GM18870 (cell line): ENCODE results near the gene SLC39A9.
A peak's percentile ranks its signal among the peaks of the same experiment; 100 is the strongest.
"Not testable (repeated sequence)": the region's sequence is repeated elsewhere in the genome, so short reads cannot be mapped to it uniquely, and the experiment has no call there.

Source experiments
- ATAC-seq: cut with Tn5 transposase; IDR thresholded peaks from one replicate; pipeline ENCODE4 v1.9.1; 2021; ENCODE audit warnings: moderate library complexity; ENCODE audit not compliant: unreplicated experiment

The SLC39A9 gene

DNA sequence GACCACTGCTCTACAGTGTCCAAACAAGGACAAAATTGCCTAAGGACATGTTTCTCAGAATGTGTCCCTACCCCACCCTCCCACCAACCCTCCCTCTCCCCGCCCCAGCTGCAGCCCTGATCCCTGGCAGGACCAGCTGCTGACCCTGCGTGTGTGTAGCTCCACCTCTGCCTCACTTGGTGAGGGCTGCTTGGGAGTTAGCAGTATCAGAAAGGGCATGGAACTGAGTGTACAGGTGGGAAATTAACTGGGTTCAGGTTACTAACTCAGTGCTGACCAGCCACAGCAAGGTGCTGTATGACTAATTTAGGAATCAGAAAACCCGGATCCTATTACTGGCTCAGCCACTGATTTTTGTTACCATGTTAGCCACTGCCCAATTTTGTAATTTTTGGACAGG is 74.8 kb downstream of the SLC39A9 start:
- ATAC-seq: no peak

DNA sequence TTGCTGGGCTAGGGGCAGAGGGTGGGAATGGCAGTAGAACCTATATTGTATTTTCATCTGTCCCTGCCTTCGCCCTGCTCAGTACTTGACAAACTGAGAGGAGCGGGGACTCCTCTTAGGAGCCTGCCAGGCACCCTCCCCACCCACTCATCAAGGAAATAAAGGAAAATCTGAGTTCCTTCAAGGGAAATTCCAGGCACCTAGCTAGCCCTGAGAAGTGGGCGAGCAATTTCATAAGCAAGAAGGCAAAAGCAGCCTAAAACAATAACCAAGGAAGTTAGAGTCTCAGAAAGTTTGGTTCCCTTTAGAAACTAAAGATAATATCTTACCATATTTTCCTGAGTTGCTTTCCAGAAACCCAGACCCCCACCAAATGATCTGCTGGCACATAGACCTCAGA is 75.5 kb downstream of the SLC39A9 start:
- no peak for ATAC-seq

- ATAC-seq: no peak
Measured at GRCh38 chr14:69475194-69475818, 76.8 kb downstream of the SLC39A9 start.

DNA sequence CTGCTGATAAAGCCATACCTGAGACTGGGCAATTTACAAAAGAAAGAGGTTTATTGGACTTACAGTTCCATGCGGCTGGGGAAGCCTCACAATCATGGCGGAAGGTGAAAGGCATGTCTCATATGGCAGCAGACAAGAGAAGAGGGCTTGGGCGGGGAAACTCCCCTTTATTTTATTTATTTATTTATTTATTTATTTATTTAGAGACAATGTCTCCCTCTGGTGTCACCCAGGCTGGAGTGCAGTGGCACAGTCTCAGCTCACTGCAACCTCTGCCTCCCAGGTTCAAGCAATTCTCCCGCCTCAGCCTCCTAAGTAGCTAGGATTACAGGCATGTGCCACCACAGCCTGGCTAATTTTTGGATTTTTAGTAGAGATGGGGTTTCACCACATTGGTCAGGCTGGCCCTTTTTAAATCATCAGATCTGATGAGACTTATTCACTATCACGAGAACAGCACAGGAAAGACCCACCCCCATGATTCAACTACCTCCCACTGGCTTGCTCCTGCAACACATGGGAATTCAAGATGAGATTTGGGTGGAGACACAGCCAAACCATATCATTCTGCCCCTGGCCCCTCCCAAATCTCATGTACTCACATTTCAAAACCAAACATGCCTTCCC is 78.4 kb downstream of the SLC39A9 start:
- not testable (repeated sequence) for ATAC-seq

DNA sequence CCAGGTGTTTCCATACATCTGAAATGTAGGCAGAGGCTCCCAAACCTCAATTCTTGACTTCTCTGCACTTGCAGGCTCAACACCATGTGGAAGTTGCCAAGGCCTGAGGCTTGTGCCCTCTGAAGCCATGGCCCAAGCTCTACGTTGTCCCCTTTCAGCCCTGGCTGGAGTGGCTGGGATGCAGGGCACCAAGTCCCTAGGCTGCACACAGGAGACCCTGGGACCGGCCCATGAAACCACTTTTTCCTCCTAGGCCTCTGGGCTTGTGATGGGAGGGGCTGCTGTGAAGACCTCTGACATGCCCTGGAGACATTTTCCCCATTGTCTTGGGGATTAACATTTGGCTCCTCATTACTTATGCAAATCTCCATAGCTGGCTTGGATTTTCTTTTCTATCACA is 79.6 kb downstream of the SLC39A9 start:
- ATAC-seq: not testable (repeated sequence)

GRCh38 chr14:69479696-69480095 is 81.2 kb downstream of the SLC39A9 start:
- no peak for ATAC-seq

- no peak for ATAC-seq
Measured at GRCh38 chr14:69480136-69480535, 81.6 kb downstream of the SLC39A9 start.

GRCh38 chr14:69481815-69482568 is 83.5 kb downstream of the SLC39A9 start:
- peak; percentile 86 for ATAC-seq

- ATAC-seq: no peak
Measured at GRCh38 chr14:69483765-69484443, 85.4 kb downstream of the SLC39A9 start.

- ATAC-seq: no peak
Measured at GRCh38 chr14:69484444-69485314, 86.2 kb downstream of the SLC39A9 start, which contains the start of gene PLEKHD1. PLEKHD1 (plus strand) TSS chr14:69484728; CDS start chr14:69484966, 238 bp downstream.

GRCh38 chr14:69485315-69485660 is 86.8 kb downstream of the SLC39A9 start:
- ATAC-seq: no peak

DNA sequence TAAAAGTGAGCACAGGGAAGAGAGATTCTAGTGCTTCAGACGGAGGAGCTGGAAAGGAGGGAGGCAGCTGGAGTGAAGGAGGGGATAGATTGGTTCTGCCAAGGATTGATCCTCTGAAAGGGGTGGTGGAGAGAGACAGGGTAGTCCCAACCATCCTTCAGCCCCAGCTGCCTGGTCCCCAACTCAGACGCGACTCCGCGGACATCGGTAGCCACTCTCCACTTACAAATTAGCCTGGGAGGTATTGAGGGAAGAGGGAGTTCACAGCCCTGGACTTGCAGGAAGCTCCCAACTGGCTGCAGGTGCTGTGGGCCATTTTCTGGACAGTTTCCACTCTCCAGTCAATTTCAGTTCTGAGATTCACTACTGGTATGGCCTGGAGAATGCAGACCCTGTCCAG is 87.2 kb downstream of the SLC39A9 start:
- no peak for ATAC-seq

DNA sequence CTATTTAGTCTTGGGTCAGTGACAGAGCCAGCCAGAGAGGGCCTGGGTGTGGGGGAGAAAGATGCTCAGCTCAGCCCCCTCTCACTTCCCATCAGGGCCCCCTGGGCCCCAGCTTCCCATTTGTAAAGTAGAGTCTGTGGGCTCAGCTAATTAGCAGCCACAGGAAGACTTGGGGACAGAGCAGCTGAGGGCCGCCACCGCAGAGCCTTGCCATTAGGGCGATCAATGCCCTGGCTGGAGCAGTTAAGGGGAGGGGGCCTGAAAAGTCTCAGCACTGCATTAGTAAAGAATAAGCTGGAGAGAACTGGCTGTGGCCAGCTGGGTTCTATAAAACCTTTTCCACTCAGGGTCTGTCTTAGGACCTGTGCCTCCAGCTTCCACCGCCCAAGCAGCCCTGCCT is 88.7 kb downstream of the SLC39A9 start:
- ATAC-seq: no peak

DNA sequence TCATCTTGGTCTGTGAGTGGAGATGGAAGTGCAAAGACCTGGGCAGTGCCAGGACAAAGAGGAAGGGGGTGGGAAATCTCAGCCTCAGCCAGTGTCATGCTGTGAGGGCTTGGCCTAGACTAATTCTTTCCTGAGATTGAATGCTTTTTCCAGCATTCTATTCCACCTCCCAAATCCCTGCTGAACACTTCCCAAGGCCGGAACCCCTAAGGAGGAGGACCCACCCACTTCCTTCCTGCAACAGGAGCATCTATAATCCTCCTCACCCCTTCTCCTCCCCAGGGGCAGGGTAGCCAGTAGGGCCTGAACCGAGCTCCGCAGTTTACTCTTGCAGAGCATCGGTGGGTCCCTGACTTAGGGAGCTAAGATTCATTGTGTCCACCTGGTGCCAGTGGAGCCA is 89.3 kb downstream of the SLC39A9 start:
- ATAC-seq: no peak

DNA sequence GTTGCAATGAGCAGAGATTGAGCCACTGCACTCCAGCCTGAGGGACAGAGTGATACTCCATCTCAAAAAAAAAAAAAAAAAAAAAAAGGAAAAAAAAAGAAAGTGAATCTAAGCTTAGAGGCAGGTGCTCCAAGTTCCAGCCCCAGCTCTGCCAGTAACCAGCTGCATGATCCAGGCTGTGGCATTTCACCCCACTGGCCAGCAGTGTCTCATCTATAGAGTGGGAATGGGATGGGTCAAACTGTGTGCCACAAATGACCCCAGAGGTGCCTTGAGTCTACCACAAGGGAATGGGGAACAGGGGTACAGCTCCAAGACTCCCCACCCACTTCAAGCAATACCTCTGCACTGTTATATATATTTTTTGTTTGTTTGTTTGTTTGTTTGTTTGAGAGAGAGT is 91.0 kb downstream of the SLC39A9 start:
- ATAC-seq: no peak

- no peak for ATAC-seq
Measured at GRCh38 chr14:69490219-69490918, 91.9 kb downstream of the SLC39A9 start.

- ATAC-seq: no peak
Measured at GRCh38 chr14:69491193-69491592, 92.7 kb downstream of the SLC39A9 start.

DNA sequence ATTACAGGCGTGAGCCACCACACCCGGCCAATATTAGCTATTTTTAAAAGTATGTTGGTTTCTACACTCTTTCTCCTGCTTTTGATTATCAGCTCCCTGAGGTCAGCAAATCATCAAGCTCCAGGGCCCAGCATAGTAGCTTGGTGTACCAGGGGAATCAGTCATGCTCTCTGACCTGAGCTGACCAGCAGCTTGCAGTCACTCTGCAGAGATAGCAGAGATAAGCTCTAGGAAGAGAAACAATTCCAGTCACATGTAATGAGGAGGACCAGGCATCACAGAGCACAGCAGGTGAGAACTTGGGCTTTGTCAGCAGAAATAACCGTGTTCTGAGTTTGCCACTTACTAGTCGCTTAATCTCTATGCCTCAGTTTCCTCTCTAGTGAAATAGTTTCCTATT is 94.5 kb downstream of the SLC39A9 start:
- ATAC-seq: no peak

DNA sequence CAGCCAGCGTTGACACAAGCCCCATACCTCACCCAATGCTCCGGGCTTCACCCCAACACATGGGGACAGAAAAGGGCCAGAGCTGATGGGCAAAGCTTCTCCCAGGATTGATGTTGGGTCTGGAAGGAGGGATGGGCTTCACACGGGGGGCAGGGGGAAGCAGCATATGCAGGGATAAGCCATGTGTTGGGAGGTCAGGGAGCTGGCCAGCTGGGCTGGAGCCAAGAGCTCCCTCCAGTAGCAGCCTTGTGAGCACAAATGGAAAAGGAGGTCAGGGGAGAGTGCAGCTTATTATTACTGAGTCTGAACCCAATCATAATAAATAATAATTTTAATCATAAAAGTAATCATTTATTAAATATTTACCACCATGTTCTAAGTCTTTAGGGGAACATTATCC is 95.3 kb downstream of the SLC39A9 start:
- ATAC-seq: no peak

DNA sequence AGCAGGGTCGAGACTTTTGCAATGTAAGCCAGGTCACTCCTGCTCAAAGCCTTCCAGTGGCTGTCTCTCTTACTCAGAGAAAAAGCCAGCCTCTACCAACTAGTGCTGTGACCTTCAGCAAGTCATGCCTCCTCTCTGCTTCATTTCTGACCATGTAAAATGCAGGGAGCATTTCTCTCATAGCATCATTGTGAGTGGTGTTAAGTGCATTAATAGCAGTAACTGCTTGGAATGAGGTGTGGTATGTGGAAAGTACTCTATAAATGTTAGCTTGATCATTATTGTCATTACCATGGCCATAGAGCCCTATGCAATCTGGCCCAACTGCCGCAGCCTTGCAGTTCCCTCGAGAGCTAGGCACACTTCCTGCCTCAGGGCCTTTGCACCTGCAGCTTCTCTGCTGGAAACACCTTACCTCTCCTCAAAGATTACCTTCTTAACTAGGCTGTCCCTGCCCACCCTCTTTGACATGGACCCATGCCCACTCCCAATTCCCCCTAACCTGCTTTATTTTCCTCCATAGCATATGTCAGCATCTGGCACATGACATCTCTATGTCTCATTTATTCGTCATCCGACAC is 96.9 kb downstream of the SLC39A9 start:
- no peak for ATAC-seq
